Adrenal gland (tissue), 5 donors: ENCODE results near the gene FNBP1.
"Not testable (repeated sequence)": the region's sequence is repeated elsewhere in the genome, so short reads cannot be mapped to it uniquely, and the experiment has no call there.

ENCODE experiments used
- POLR2A ChIP-seq, 2 donors: fragments of 450-650 bp; IDR thresholded peaks; one replicate each; pipeline ENCODE4 v1.6.1; 2017; ENCODE audit warnings: antibody characterized with exemption in 2 of 2, mild to moderate bottlenecking in 2 of 2, moderate library complexity in 1 of 2
- TF ChIP-seq, protein P1 (sequence below), 6 experiments: fragments of 450-650 bp in 4 of 6; fragments of 200-600 bp in 2 of 6; sonication (generic) in 1 of 6; IDR thresholded peaks; 1 replicate in 5 of 6; 2 replicates in 1 of 6; pipeline versions ENCODE4 v1.5.1 to v1.8.0; 2016 to 2021; ENCODE audit warnings: antibody characterized with exemption in 6 of 6, mild to moderate bottlenecking in 2 of 6, moderate library complexity in 1 of 6
- donor health status: DM: no; HTN: no; CAD: no.

DNA sequence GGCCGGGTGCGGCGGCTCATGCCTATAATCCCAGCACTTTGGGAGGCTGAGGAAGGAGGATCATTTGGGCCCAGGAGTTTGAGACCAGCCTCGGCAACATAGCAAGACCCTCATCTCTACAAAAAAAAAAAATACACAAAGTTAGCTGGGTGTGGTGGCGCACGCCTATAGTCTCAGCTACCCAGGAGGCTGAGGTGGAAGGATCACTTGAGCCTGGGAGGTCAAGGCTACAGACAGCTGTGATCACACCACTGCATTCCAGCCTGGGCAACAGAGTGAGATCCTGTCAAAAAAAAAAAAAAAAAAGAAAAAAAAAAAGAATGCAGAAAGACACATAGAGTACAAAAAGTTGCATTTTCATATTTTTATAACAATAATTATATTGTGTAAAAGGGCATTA lies 36.0 kb downstream of the FNBP1 start:
- TF ChIP-seq, protein P1, sequence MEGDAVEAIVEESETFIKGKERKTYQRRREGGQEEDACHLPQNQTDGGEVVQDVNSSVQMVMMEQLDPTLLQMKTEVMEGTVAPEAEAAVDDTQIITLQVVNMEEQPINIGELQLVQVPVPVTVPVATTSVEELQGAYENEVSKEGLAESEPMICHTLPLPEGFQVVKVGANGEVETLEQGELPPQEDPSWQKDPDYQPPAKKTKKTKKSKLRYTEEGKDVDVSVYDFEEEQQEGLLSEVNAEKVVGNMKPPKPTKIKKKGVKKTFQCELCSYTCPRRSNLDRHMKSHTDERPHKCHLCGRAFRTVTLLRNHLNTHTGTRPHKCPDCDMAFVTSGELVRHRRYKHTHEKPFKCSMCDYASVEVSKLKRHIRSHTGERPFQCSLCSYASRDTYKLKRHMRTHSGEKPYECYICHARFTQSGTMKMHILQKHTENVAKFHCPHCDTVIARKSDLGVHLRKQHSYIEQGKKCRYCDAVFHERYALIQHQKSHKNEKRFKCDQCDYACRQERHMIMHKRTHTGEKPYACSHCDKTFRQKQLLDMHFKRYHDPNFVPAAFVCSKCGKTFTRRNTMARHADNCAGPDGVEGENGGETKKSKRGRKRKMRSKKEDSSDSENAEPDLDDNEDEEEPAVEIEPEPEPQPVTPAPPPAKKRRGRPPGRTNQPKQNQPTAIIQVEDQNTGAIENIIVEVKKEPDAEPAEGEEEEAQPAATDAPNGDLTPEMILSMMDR (IDR thresholded peaks at IDR 0.05): not testable (repeated sequence)
- not testable (repeated sequence) for TF ChIP-seq POLR2A (IDR thresholded peaks at IDR 0.05)
